Ovary (tissue), 3 donors: Measurements from ENCODE around the gene ERH.

Source experiments
- EP300 ChIP-seq: sonication (generic); formaldehyde crosslinking; IDR thresholded peaks from one replicate; pipeline ENCODE4 v1.6.1; 2017; ENCODE audit warnings: antibody characterized with exemption
- TF ChIP-seq, protein P1 (sequence below), 3 donors: fragments of 450-650 bp in 2 of 3; fragments of 200-600 bp in 1 of 3; IDR thresholded peaks; one replicate each; pipeline versions ENCODE4 v1.5.1 to v1.8.0; 2016 to 2022; ENCODE audit warnings: antibody characterized with exemption in 3 of 3, mild to moderate bottlenecking in 1 of 3
- donor health status: DM: no; HTN: no; CAD: no.

DNA sequence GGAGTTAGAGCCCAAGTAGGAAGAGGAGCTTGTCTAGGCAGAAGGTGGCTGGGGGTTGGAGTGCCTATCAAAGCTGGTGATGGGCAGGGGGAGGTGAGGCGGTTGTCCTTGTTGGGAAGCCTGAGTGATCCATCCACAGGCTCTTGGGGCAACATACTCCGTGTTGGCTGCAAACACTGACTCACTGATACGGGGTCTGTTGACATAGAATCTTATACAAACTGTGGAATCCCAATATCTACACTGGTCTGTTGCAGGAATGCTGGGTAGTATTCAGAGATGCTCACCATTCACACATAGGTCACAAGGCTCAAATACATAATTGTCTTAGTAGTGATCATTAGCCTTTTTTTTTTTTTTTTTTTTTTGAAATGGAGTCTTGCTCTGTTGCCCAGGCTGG, 26.0 kb downstream of the ERH start:
- TF ChIP-seq, protein P1, sequence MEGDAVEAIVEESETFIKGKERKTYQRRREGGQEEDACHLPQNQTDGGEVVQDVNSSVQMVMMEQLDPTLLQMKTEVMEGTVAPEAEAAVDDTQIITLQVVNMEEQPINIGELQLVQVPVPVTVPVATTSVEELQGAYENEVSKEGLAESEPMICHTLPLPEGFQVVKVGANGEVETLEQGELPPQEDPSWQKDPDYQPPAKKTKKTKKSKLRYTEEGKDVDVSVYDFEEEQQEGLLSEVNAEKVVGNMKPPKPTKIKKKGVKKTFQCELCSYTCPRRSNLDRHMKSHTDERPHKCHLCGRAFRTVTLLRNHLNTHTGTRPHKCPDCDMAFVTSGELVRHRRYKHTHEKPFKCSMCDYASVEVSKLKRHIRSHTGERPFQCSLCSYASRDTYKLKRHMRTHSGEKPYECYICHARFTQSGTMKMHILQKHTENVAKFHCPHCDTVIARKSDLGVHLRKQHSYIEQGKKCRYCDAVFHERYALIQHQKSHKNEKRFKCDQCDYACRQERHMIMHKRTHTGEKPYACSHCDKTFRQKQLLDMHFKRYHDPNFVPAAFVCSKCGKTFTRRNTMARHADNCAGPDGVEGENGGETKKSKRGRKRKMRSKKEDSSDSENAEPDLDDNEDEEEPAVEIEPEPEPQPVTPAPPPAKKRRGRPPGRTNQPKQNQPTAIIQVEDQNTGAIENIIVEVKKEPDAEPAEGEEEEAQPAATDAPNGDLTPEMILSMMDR (IDR thresholded peaks at IDR 0.05) = no peak
- TF ChIP-seq EP300 = no peak
